Upper lobe of left lung (tissue), 6 donors: Measurements from ENCODE around the gene NOL3. TPM values are rescaled to one million over a fixed set of nuclear protein-coding genes. Genes with fewer than 3 reads are reported as not detected.
A peak's percentile ranks its signal among the peaks of the same experiment; 100 is the strongest.

Source experiments
- ATAC-seq, 2 donors: fragments of 200-7000 bp; cut with Tn5 transposase; one replicate each; pipeline ENCODE4 v1.9.1; 2022; ENCODE audit warnings: mild to moderate bottlenecking in 2 of 2, moderate library complexity in 2 of 2; ENCODE audit not compliant: low FRiP score in 2 of 2
- DNase-seq, 2 donors: peaks; one replicate each; pipeline ENCODE4 v3.0.0-alpha.2; 2019 to 2020
- H3K27ac ChIP-seq, 4 donors: fragments of 200-600 bp; sonication (generic); one replicate each; pipeline ENCODE4 v1.5.1; 2016 to 2019
- H3K27me3 ChIP-seq, 4 donors: fragments of 200-600 bp; sonication (generic); one replicate each; pipeline ENCODE4 v1.5.1; 2017 to 2019
- H3K36me3 ChIP-seq, 4 donors: fragments of 200-600 bp; sonication (generic); one replicate each; pipeline ENCODE4 v1.5.1; 2016 to 2019
- H3K4me1 ChIP-seq, 4 donors: fragments of 200-600 bp; sonication (generic); one replicate each; pipeline ENCODE4 v1.5.1; 2018 to 2019
- H3K4me3 ChIP-seq, 4 donors: fragments of 200-600 bp; sonication (generic); one replicate each; pipeline ENCODE4 v1.5.1; 2017 to 2019; ENCODE audit warnings: mild to moderate bottlenecking in 2 of 4, moderate library complexity in 1 of 4
- H3K9me3 ChIP-seq, 4 donors: fragments of 200-600 bp; sonication (generic); one replicate each; pipeline ENCODE4 v1.5.1; 2018 to 2019
- EP300 ChIP-seq, 4 donors: sonication (generic); formaldehyde crosslinking; IDR thresholded peaks; one replicate each; pipeline ENCODE4 v1.5.1; 2017; ENCODE audit warnings: antibody characterized with exemption in 4 of 4, control low read depth in 2 of 4
- POLR2A ChIP-seq, 4 donors: fragments of 450-650 bp; IDR thresholded peaks; one replicate each; pipeline ENCODE4 v1.5.1; 2016 to 2017; ENCODE audit warnings: antibody characterized with exemption in 4 of 4, mild to moderate bottlenecking in 2 of 4
- POLR2AphosphoS5 ChIP-seq, 2 donors: sonication (generic); formaldehyde crosslinking; IDR thresholded peaks; one replicate each; pipeline ENCODE4 v1.5.1; 2017; ENCODE audit warnings: antibody characterized with exemption in 2 of 2
- WGBS, 2 donors: methylation state at CpG; one replicate each; pipeline ENCODE4 v1.1.5; 2017 to 2018; 5-methylcytosine and 5-hydroxymethylcytosine counted together
- total RNA-seq, 6 donors: library from RNA; depleted of rRNA in 4 of 6; stranded (reverse); fragments of >200 nt in 4 of 6; gene quantifications; one replicate each; pipeline versions ENCODE4 v1.1.0 to v1.2.1, GENCODE V29; 2016 to 2021
- TF ChIP-seq, protein P1 (sequence below), 6 experiments: fragments of 450-650 bp in 4 of 6; fragments of 200-600 bp in 2 of 6; sonication (generic) in 2 of 6; IDR thresholded peaks; one replicate each; pipeline ENCODE4 v1.5.1; 2016 to 2019; ENCODE audit warnings: antibody characterized with exemption in 6 of 6
- donor health status: DM: no; HTN: no; CAD: no; lungs with moderate emphysema.
- donor health status: DM: no; HTN: yes; CAD: no; lungs with severe emphysema.

NOL3 gene
- total RNA-seq, 6 donors from 2014 or later = 36.5 to 135 (median 58.0) TPM

DNA sequence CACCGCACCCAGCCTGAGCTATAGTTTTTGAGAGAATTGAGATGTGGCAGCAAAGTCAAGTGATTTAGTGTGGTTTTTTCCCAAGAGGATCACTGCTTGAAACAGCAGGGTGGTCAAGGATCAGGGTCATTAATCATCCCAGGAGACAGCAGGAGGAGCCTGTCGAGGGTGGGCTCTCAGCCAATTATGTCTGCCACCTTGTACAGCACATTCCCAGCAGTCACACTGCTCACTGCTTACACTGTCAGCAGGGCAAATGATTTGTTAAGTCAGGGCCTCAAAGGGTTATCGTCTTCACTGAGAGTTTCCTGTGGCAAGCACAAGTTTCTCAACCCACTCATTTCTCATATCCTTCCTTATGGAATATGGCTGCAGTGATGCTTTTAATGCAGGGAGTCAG lies 32.7 kb upstream of the NOL3 start:
- WGBS, 2 donors = 61 to 62% methylated on average over 3 of the region's 3 CpGs
- H3K4me3 ChIP-seq = no peak overlapping the region
- no peak overlapping the region for H3K27ac ChIP-seq
- no peak for ATAC-seq
- DNase-seq = no peak
- no peaks in the 10 kb centered on the region for H3K9me3 ChIP-seq
- H3K27me3 ChIP-seq = no peaks in the 10 kb centered on the region
- no peaks in the 10 kb centered on the region for H3K4me1 ChIP-seq
- no peak for TF ChIP-seq POLR2AphosphoS5 (IDR thresholded peaks at IDR 0.05)
- TF ChIP-seq EP300 (IDR thresholded peaks at IDR 0.05) = no peak
- TF ChIP-seq, protein P1, sequence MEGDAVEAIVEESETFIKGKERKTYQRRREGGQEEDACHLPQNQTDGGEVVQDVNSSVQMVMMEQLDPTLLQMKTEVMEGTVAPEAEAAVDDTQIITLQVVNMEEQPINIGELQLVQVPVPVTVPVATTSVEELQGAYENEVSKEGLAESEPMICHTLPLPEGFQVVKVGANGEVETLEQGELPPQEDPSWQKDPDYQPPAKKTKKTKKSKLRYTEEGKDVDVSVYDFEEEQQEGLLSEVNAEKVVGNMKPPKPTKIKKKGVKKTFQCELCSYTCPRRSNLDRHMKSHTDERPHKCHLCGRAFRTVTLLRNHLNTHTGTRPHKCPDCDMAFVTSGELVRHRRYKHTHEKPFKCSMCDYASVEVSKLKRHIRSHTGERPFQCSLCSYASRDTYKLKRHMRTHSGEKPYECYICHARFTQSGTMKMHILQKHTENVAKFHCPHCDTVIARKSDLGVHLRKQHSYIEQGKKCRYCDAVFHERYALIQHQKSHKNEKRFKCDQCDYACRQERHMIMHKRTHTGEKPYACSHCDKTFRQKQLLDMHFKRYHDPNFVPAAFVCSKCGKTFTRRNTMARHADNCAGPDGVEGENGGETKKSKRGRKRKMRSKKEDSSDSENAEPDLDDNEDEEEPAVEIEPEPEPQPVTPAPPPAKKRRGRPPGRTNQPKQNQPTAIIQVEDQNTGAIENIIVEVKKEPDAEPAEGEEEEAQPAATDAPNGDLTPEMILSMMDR (IDR thresholded peaks at IDR 0.05) = no peak
- TF ChIP-seq POLR2A (IDR thresholded peaks at IDR 0.05) = no peak
- peaks cover 36 to 92% (median 81%) of the 10 kb centered on the region in 4 donors for H3K36me3 ChIP-seq

DNA sequence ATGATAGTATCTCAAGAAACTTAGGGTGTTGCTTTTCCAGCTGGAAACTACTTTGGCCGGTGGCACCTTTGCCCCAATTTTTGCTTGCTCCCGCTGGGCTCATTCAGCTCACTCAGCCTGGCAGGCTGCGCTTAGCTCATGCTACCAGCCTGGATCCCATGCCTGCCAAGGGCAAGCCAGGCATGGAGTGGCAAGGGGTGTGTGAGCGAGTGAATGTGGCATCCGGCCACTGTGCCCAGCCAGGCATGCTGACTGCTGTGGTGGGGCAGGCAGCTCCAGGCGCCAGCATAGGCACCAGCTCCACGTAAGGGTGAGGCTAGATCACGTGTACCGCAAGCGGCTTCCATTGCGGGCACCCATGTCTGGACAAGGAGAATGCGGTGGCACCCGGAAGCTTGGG lies 28.9 kb upstream of the NOL3 start:
- DNase-seq (peak in 1 of 2 donors; percentile 50), ATAC-seq (no peak)
- H3K4me1 ChIP-seq = no peaks in the 10 kb centered on the region
- H3K9me3 ChIP-seq = no peaks in the 10 kb centered on the region
- H3K27me3 ChIP-seq = no peaks in the 10 kb centered on the region
- 94 to 95% methylated on average over 11 to 12 of the region's 13 CpGs for WGBS, 2 donors
- H3K27ac ChIP-seq = no peak overlapping the region
- H3K4me3 ChIP-seq = no peak overlapping the region
- TF ChIP-seq, protein P1 (IDR thresholded peaks at IDR 0.05) = no peak
- peaks cover 38 to 93% (median 85%) of the 10 kb centered on the region in 4 donors for H3K36me3 ChIP-seq

DNA sequence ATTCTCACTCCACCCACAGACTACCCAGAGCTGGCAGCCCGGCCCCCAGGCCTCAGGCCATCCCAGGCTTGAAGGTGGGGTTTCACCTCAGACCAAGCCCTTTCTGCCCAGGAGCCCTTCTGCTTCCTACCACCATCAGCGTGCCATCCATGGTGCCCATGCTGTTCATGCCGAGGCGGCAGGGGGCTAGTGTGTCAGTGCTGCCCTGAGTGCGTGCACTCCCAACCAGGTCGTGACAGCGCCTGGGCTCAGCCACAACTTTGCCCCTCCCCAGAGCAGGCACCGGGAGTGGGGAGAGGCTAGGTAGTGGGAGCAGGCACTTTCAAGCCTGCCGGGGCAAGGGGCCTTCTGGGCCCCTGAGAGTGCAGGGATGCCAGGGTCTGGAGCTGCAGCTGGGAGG lies 28.0 kb upstream of the NOL3 start:
- WGBS, 2 donors = 91% methylated on average over 9 of the region's 9 CpGs; no CpG with 5 or more reads in 1 of the 2 donors
- Histone ChIP-seq H3K4me1 (no peaks in the 10 kb centered on the region), H3K9me3 (no peaks in the 10 kb centered on the region), H3K27ac (no peak overlapping the region), H3K4me3 (no peak overlapping the region), H3K27me3 (no peaks in the 10 kb centered on the region), H3K36me3 (peaks cover 42 to 93% (median 89%) of the 10 kb centered on the region in 4 donors)
- DNase-seq = peak in 1 of 2 donors; percentile 54
- ATAC-seq = no peak
- TF ChIP-seq POLR2A (IDR thresholded peaks at IDR 0.05) (no peak), EP300 (IDR thresholded peaks at IDR 0.05) (no peak), POLR2AphosphoS5 (IDR thresholded peaks at IDR 0.05) (no peak)
- TF ChIP-seq, protein P1 (IDR thresholded peaks at IDR 0.05) = no peak

DNA sequence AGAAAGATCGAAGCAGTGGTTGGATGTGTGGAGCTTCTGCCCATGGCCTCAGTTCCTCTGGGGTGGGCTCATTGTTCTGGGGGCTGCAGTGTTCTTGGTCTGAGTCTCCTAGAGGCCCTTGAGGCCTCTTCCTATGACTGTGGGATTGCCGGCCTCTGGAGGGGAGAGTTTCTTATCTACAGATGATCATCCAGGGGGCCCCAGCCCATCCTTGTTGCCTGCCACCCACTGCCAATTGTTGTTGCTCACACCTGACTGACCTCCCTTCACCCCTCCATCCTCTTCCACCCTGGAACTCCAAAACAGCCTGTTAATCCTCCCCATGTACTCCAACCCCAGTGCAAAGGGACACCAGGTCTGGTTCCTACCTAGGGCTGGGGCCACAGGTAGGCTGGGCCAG lies 25.4 kb upstream of the NOL3 start:
- Histone ChIP-seq H3K9me3 (no peaks in the 10 kb centered on the region), H3K27ac (no peak overlapping the region), H3K36me3 (peaks cover 41 to 87% (median 84%) of the 10 kb centered on the region in 4 donors), H3K27me3 (peaks cover 0 to under 1% (median 0%) of the 10 kb centered on the region in 4 donors), H3K4me1 (peaks cover 1 to 10% (median 3%) of the 10 kb centered on the region in 4 donors), H3K4me3 (no peak overlapping the region)
- ATAC-seq (no peak), DNase-seq (no peak)
- 90 to 100% methylated on average over 2 of the region's 2 CpGs for WGBS, 2 donors
- TF ChIP-seq POLR2AphosphoS5 (IDR thresholded peaks at IDR 0.05) = no peak
- no peak for TF ChIP-seq EP300 (IDR thresholded peaks at IDR 0.05)
- TF ChIP-seq POLR2A (IDR thresholded peaks at IDR 0.05) = no peak
- TF ChIP-seq, protein P1 (IDR thresholded peaks at IDR 0.05) = no peak

DNA sequence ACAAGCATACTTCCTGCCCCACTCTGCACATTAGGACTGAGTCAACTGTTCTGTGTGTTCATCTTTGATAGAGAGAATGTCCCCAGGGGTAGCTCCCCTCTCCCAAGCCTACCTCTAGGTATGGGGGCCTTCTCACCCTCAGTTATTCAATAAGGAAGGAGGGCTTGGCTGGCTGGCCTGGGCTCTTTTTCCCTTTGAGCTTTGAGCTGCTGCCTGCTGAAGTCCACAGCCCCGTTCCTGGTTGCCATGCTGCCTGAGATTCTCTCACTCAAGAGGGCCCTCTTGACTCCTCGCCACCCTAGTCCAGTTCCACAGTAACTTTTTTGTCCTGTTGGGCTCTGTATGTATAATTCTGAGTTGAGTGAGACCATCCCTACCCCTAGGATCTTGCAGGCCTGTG lies 24.6 kb upstream of the NOL3 start:
- no peak for ATAC-seq
- Histone ChIP-seq H3K27ac (no peak overlapping the region), H3K4me1 (peaks cover 4 to 18% (median 8%) of the 10 kb centered on the region in 4 donors), H3K27me3 (peaks cover 0 to 4% (median 0%) of the 10 kb centered on the region in 4 donors), H3K9me3 (no peaks in the 10 kb centered on the region), H3K36me3 (peaks cover 33 to 79% (median 76%) of the 10 kb centered on the region in 4 donors), H3K4me3 (no peak overlapping the region)
- DNase-seq = no peak
- TF ChIP-seq, protein P1 (IDR thresholded peaks at IDR 0.05) = no peak
- no peak for TF ChIP-seq POLR2A (IDR thresholded peaks at IDR 0.05)
- TF ChIP-seq POLR2AphosphoS5 (IDR thresholded peaks at IDR 0.05) = no peak
- no peak for TF ChIP-seq EP300 (IDR thresholded peaks at IDR 0.05)
- 78 to 94% methylated on average over 2 of the region's 2 CpGs for WGBS, 2 donors
